ENCODE results near the gene HES3. TPM values are rescaled to one million over a fixed set of nuclear protein-coding genes. Genes with fewer than 3 reads are reported as not detected.

The HES3 gene
- total and polyA plus RNA-seq, 2 experiments from 2014 or later = not detected

DNA sequence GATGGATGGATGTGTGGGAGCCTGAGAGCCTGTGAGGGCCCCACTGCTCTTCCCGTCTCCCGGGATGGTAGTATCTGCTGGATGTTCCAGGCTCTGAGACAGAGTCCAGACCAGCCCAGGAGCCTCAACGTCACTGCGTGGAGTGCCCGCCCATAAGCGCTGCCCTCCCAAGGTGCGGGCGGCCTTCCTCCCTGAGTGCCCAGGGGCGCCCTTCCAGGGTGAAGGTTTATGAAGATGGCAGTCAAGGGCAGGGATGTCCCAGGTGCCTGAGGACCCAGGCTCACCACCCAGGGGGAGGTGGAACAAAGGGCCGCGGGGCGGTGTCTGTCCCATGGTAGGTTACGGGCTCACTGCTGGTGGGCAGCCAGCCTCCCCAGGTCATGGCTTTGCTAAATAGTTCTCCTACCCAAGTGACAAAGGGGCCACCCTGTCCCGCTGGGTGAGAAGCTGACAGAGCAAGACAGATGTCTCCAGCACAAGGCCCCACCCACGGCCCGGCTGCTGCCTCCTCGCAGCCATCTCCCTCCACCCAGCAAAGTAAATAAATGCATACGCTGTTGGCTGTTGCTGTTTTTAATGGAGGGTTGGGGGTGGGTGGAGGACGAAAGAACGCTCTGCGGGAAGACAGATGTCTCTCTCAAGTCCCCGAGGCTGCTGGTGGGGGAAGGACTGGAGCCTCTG lies 25.9 kb downstream of the HES3 start:
- peaks cover 23% of the 10 kb centered on the region for H3K4me1 ChIP-seq (ENCODE audit: low read depth)
- H3K9me3 ChIP-seq (ENCODE audit: low read depth) = no peaks in the 10 kb centered on the region
- TF ChIP-seq, protein P1, sequence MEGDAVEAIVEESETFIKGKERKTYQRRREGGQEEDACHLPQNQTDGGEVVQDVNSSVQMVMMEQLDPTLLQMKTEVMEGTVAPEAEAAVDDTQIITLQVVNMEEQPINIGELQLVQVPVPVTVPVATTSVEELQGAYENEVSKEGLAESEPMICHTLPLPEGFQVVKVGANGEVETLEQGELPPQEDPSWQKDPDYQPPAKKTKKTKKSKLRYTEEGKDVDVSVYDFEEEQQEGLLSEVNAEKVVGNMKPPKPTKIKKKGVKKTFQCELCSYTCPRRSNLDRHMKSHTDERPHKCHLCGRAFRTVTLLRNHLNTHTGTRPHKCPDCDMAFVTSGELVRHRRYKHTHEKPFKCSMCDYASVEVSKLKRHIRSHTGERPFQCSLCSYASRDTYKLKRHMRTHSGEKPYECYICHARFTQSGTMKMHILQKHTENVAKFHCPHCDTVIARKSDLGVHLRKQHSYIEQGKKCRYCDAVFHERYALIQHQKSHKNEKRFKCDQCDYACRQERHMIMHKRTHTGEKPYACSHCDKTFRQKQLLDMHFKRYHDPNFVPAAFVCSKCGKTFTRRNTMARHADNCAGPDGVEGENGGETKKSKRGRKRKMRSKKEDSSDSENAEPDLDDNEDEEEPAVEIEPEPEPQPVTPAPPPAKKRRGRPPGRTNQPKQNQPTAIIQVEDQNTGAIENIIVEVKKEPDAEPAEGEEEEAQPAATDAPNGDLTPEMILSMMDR (IDR thresholded peaks at IDR 0.05; ENCODE audit: low read depth, low read length) = no peak
- H3K27me3 ChIP-seq = no peaks in the 10 kb centered on the region
- no peak overlapping the region for H3K27ac ChIP-seq
- no peak overlapping the region for H3K4me3 ChIP-seq
- H3K36me3 ChIP-seq = no peaks in the 10 kb centered on the region
- DNase-seq (ENCODE audit: low read depth in 1 of 2, low spot score in 1 of 2) = no peak

DNA sequence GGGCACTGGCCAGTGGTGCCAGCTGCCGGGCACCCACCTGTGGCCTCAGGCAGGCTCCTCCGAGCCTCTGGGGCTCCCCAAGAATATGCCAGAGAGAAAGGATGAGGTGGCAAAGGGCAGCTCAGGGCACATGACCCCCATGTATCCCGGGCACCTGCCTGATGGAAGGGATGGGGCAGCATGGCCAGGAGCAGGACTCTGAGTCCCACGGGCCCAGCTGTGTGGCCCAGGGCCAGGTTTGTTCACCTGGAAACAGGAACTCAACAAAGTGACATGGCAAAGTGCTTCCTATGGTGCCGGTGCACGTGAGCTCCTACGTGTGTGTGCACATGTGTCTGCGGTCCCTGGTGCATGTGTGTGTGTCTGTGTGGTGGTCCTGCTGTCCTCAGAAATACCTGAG lies 26.4 kb downstream of the HES3 start:
- Histone ChIP-seq H3K9me3 (ENCODE audit: low read depth) (no peaks in the 10 kb centered on the region), H3K36me3 (no peaks in the 10 kb centered on the region), H3K4me1 (ENCODE audit: low read depth) (peaks cover 23% of the 10 kb centered on the region), H3K4me3 (no peak overlapping the region), H3K27me3 (no peaks in the 10 kb centered on the region), H3K27ac (no peak overlapping the region)
- TF ChIP-seq, protein P1 (IDR thresholded peaks at IDR 0.05; ENCODE audit: low read depth, low read length) = no peak
- no peak for DNase-seq (ENCODE audit: low read depth in 1 of 2, low spot score in 1 of 2)

DNA sequence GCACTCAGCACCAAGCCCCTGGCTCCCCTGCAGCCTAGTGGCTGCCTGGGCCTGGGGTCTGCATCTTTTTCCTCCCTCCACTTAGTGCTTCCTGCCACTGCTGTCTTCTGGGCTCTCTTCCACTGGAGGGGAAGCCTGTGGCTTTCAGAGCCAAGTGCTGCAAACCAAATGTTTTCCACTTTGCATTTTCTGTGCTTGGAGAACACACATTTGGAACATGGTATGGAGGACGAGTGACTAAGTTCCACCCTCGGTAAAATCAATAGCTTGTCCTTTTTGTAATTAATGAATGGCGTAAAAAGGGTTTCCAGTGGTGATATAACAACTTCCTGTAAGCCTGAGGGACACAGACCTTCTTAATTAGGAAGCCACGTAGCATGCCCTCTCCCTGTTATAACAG lies 27.0 kb downstream of the HES3 start:
- no peak for DNase-seq (ENCODE audit: low read depth in 1 of 2, low spot score in 1 of 2)
- H3K4me3 ChIP-seq = no peak overlapping the region
- H3K4me1 ChIP-seq (ENCODE audit: low read depth) = peaks cover 25% of the 10 kb centered on the region
- H3K36me3 ChIP-seq = no peaks in the 10 kb centered on the region
- no peaks in the 10 kb centered on the region for H3K9me3 ChIP-seq (ENCODE audit: low read depth)
- TF ChIP-seq, protein P1 (IDR thresholded peaks at IDR 0.05; ENCODE audit: low read depth, low read length) = no peak
- H3K27ac ChIP-seq = no peak overlapping the region
- no peaks in the 10 kb centered on the region for H3K27me3 ChIP-seq

- no peak overlapping the region for H3K27ac ChIP-seq
- DNase-seq (ENCODE audit: low read depth in 1 of 2, low spot score in 1 of 2) = no peak
Measured at GRCh38 chr1:6271554-6271953, 27.6 kb downstream of the HES3 start.

DNA sequence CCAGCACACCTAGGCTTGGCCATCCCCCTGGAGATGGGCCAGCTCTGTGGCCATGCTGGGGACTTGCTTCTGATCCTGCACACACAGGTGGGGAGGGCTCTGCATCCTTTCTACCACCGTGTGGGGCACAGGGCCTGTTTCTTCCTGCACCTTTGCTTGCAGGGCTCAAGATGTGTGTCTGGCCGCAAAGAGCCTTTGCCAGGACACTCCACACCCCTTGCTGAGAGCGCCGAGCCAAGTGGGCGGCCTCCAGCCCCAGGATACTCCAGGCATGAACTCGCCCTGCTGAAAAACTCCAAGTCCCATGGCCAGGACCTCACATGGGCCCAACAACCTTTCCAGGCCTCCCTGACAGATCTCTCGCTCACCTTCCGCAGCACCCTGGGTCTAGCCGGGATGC lies 28.5 kb downstream of the HES3 start:
- H3K4me1 ChIP-seq (ENCODE audit: low read depth) = peaks cover 27% of the 10 kb centered on the region
- no peaks in the 10 kb centered on the region for H3K27me3 ChIP-seq
- no peak overlapping the region for H3K4me3 ChIP-seq
- TF ChIP-seq, protein P1 (IDR thresholded peaks at IDR 0.05; ENCODE audit: low read depth, low read length) = no peak
- no peak overlapping the region for H3K27ac ChIP-seq
- H3K36me3 ChIP-seq = no peaks in the 10 kb centered on the region
- DNase-seq (ENCODE audit: low read depth in 1 of 2, low spot score in 1 of 2) = no peak
- no peaks in the 10 kb centered on the region for H3K9me3 ChIP-seq (ENCODE audit: low read depth)

More at GRCh38 chr1:6271554-6271953, 27.6 kb downstream of the HES3 start:
- H3K36me3 ChIP-seq = no peaks in the 10 kb centered on the region
- H3K27me3 ChIP-seq = no peaks in the 10 kb centered on the region
- TF ChIP-seq, protein P1 (IDR thresholded peaks at IDR 0.05; ENCODE audit: low read depth, low read length) = no peak
- H3K9me3 ChIP-seq (ENCODE audit: low read depth) = no peaks in the 10 kb centered on the region
- peaks cover 23% of the 10 kb centered on the region for H3K4me1 ChIP-seq (ENCODE audit: low read depth)
- no peak overlapping the region for H3K4me3 ChIP-seq
